Measurements from ENCODE around the gene DBN1. TPM values are rescaled to one million over a fixed set of nuclear protein-coding genes. Genes with fewer than 3 reads are reported as not detected.
A peak's percentile ranks its signal among the peaks of the same experiment; 100 is the strongest.

DBN1 gene
- total and polyA plus RNA-seq, 10 donors: 6.8 to 26.5 (median 17.0) TPM

DNA sequence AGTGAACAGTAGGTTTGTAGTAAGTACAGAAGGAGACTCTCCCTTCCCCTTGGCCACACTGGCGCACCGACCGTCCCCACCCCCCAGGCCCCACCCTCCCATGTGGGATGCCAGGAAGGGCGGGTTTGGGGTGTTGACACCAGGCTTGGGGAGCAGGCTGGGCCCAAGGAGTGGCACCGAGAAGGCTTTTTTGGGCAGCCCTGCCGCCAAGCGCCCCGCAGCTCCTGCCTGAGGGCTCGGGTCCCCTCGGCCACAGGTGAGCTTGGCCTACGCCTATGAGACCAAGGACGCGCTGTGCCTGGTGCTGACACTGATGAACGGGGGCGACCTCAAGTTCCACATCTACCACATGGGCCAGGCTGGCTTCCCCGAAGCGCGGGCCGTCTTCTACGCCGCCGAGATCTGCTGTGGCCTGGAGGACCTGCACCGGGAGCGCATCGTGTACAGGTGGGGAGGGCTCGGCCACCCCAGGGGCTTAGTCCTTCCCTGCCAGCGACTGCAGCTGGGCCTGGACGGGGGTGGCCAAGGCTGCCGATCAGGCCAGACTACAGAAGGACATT is 39.7 kb downstream of the DBN1 start:
- DNase-seq: peak; percentile 81
- peaks cover 12 to 92% (median 78%) of the 10 kb centered on the region in 6 donors for H3K36me3 ChIP-seq
- no peaks in the 10 kb centered on the region for H3K9me3 ChIP-seq
- peak overlapping the region in 6 of 8 donors; percentile 96 to 99 (median 98) for H3K27ac ChIP-seq
- H3K4me1 ChIP-seq: peaks cover 47 to 98% (median 64%) of the 10 kb centered on the region in 6 donors
- H3K4me3 ChIP-seq: peak overlapping the region in 1 of 8 donors; percentile 88
- H3K27me3 ChIP-seq (replicated peaks in 1 of 7): no peaks in the 10 kb centered on the region
- 86 to 95% (median 90%) methylated on average over 12 to 29 of the region's 29 CpGs for WGBS, 5 donors
- no peak for TF ChIP-seq POLR2A (IDR thresholded peaks at IDR 0.05)
- TF ChIP-seq, protein P1, sequence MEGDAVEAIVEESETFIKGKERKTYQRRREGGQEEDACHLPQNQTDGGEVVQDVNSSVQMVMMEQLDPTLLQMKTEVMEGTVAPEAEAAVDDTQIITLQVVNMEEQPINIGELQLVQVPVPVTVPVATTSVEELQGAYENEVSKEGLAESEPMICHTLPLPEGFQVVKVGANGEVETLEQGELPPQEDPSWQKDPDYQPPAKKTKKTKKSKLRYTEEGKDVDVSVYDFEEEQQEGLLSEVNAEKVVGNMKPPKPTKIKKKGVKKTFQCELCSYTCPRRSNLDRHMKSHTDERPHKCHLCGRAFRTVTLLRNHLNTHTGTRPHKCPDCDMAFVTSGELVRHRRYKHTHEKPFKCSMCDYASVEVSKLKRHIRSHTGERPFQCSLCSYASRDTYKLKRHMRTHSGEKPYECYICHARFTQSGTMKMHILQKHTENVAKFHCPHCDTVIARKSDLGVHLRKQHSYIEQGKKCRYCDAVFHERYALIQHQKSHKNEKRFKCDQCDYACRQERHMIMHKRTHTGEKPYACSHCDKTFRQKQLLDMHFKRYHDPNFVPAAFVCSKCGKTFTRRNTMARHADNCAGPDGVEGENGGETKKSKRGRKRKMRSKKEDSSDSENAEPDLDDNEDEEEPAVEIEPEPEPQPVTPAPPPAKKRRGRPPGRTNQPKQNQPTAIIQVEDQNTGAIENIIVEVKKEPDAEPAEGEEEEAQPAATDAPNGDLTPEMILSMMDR (IDR thresholded peaks at IDR 0.05 in 8 of 11, conservative IDR thresholded peaks at IDR 0.05 in 3 of 11): no peak
- peak in 1 of 3 donors; percentile 61 for TF ChIP-seq POLR2AphosphoS5 (IDR thresholded peaks at IDR 0.05)
- intact Hi-C loops (cut with DNase I; ENCODE audit: low total_unique reads): no loop called here

DNA sequence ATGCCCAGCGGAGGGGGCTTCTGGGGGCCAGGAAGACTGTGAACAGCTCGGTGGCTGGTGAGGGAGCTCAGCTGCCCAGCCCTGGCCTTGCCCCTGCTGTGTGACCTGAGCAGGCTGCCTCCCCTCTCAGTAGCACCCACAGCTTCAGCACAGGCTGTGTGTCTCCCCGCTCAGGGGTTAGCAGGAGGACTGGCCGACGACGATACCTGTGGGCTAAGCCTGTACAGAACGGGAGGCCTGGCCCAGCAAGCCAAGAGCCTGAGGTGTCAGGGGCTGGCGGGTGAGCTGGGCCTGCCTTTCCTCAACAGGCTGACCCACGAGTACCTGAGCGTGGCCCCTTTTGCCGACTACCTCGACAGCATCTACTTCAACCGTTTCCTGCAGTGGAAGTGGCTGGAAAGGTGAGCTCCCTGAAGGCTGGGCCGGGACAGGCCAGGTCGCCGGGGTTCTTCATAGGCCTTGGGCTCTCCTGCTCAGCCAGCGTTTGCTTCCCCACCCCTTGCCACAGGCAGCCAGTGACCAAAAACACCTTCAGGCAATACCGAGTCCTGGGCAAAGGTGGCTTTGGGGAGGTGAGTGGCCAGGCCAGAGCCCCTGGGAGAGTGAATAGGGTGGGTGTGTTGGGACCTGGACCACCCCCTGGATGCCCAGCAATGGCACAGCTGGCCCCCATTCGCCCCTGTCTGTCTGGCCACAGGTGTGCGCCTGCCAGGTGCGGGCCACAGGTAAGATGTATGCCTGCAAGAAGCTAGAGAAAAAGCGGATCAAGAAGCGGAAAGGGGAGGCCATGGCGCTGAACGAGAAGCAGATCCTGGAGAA is 40.4 kb downstream of the DBN1 start:
- WGBS, 5 donors: 92 to 97% (median 93%) methylated on average over 24 to 25 of the region's 25 CpGs
- Histone ChIP-seq H3K36me3 (peaks cover 10 to 85% (median 71%) of the 10 kb centered on the region in 6 donors), H3K27ac (peak overlapping the region; percentile 92 to 99 (median 98)), H3K27me3 (replicated peaks in 1 of 7) (no peaks in the 10 kb centered on the region), H3K4me1 (peaks cover 54 to 100% (median 68%) of the 10 kb centered on the region in 6 donors), H3K9me3 (no peaks in the 10 kb centered on the region), H3K4me3 (peak overlapping the region in 2 of 8 donors; percentile 25 to 88)
- TF ChIP-seq POLR2AphosphoS5 (IDR thresholded peaks at IDR 0.05): peak in 2 of 3 donors; percentile 4 to 22
- TF ChIP-seq POLR2A (IDR thresholded peaks at IDR 0.05): no peak
- peak; percentile 82 for DNase-seq
- intact Hi-C loops (cut with DNase I; ENCODE audit: low total_unique reads): no loop called here

DNA sequence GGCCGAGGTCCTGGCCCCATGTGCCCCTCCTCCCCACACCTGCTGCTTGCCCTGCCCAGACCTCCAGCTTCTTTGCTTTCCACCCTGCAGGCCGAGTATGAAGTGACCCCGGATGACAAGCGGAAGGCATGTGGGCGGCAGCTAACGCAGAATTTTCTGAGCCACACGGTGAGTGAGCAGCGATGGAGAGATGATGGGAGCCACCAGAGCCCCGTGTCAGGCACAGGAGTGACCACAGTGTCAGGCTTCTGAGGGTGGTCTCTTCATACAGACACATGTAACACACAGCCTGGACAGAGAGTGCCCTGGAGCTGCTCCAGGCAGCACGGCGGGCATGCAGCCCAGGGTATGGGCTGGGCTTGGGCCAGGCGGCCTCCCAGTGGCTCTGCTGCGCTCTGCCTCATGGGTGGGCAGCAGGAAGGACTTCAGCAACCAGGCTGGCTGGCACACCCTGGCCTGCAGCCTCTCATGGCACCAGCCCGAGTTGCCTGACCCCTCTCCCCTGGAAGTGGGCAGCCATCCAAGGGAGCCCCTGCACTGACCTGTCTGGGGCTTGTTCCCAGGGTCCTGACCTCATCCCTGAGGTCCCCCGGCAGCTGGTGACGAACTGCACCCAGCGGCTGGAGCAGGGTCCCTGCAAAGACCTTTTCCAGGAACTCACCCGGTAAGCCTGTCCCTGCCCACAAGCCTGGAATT is 41.1 kb downstream of the DBN1 start:
- peak; percentile 86 for DNase-seq
- no peaks in the 10 kb centered on the region for H3K9me3 ChIP-seq
- H3K4me1 ChIP-seq: peaks cover 61 to 100% (median 76%) of the 10 kb centered on the region in 6 donors
- 43 to 73% (median 63%) methylated on average over 12 to 18 of the region's 18 CpGs for WGBS, 5 donors
- TF ChIP-seq, protein P1 (IDR thresholded peaks at IDR 0.05 in 8 of 11, conservative IDR thresholded peaks at IDR 0.05 in 3 of 11): peak in 1 of 11 experiments; percentile 12
- no peak for TF ChIP-seq POLR2A (IDR thresholded peaks at IDR 0.05)
- no peak for TF ChIP-seq POLR2AphosphoS5 (IDR thresholded peaks at IDR 0.05)
- H3K4me3 ChIP-seq: peak overlapping the region in 7 of 8 donors; percentile 4 to 90 (median 25)
- no peaks in the 10 kb centered on the region for H3K27me3 ChIP-seq (replicated peaks in 1 of 7)
- H3K27ac ChIP-seq: peak overlapping the region; percentile 92 to 99 (median 98)
- intact Hi-C loops (cut with DNase I; ENCODE audit: low total_unique reads): no loop called here
- peaks cover 9 to 78% (median 64%) of the 10 kb centered on the region in 6 donors for H3K36me3 ChIP-seq

DNA sequence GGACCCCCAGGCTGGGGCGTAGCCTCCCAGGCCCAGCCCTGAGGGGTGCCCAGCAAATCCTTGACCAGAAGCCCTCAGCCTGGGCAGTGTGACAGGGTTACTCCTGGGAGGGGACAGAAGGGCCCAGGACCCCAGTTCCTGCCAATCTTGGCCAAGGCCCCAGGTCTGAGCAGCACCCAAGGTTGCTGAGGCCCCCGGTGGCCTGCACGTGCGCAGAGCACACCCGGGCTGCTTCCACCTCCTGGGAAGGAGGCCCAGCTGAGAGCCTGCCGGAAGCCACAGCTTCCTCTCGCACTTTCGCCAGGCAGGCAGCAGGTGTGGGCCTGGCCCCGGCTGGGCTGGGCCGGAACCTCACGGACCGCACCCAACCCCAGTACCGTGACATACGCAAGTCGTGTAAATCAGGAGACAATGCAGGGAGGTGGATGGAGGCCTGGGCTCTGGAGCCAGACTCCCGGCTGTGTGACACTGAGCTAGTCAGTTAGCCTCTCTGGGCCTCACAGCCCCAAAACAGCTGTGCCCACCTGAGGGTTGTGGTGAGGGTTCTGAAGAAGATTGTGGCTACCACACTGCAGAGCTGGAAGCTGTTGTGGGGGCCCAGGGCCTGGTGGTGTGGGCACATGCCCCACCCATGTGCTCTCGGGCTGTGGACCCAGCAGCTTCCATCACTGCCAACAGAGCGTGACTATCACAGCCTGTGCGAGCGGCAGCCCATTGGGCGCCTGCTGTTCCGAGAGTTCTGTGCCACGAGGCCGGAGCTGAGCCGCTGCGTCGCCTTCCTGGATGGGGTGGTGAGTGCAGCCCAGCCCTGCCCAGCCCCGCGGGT is 41.9 kb downstream of the DBN1 start:
- H3K4me3 ChIP-seq: peak overlapping the region in 7 of 8 donors; percentile 2 to 90 (median 25)

More for the DNA sequence above, 41.9 kb downstream of the DBN1 start:
- Histone ChIP-seq H3K36me3 (peaks cover 6 to 70% (median 56%) of the 10 kb centered on the region in 6 donors), H3K9me3 (no peaks in the 10 kb centered on the region), H3K27me3 (replicated peaks in 1 of 7) (no peaks in the 10 kb centered on the region), H3K4me1 (peaks cover 61 to 98% (median 79%) of the 10 kb centered on the region in 6 donors), H3K27ac (peak overlapping the region; percentile 92 to 99 (median 98))
- no peak for TF ChIP-seq POLR2A (IDR thresholded peaks at IDR 0.05)
- TF ChIP-seq, protein P1 (IDR thresholded peaks at IDR 0.05 in 8 of 11, conservative IDR thresholded peaks at IDR 0.05 in 3 of 11): peak in 3 of 11 experiments; percentile 12 to 30 (median 19)
- peak; percentile 97 to 98 (median 97) for TF ChIP-seq POLR2AphosphoS5 (IDR thresholded peaks at IDR 0.05)
- 17 to 36% (median 27%) methylated on average over 7 to 29 of the region's 29 CpGs for WGBS, 5 donors
- intact Hi-C loops (cut with DNase I; ENCODE audit: low total_unique reads): no loop called here
- DNase-seq: peak; percentile 99
